Glutamatergic neuron (in vitro differentiated cells): Measurements from ENCODE around the gene LHFPL3. TPM values are rescaled to one million over a fixed set of nuclear protein-coding genes. Genes with fewer than 3 reads are reported as not detected.
A peak's percentile ranks its signal among the peaks of the same experiment; 100 is the strongest.

Experiments
- DNase-seq: peaks from one replicate; pipeline ENCODE4 v3.0.0; 2022
- H3K27ac Mint-ChIP-seq: one replicate; pipeline ENCODE4 v1.8.0; 2020; ENCODE audit warnings: mild to moderate bottlenecking, mixed read lengths, inconsistent platforms; ENCODE audit not compliant: unreplicated experiment
- H3K27me3 Mint-ChIP-seq: one replicate; pipeline ENCODE4 v1.8.0; 2020; ENCODE audit warnings: mild to moderate bottlenecking, moderate library complexity, mixed read lengths, inconsistent platforms; ENCODE audit not compliant: unreplicated experiment
- H3K36me3 Mint-ChIP-seq: one replicate; pipeline ENCODE4 v1.8.0; 2020; ENCODE audit warnings: mild to moderate bottlenecking, mixed read lengths, inconsistent platforms; ENCODE audit not compliant: unreplicated experiment
- H3K4me1 Mint-ChIP-seq: one replicate; pipeline ENCODE4 v1.8.0; 2020; ENCODE audit warnings: mild to moderate bottlenecking, low read depth, mixed read lengths, inconsistent platforms; ENCODE audit not compliant: unreplicated experiment
- H3K4me3 Mint-ChIP-seq: one replicate; pipeline ENCODE4 v1.8.0; 2020; ENCODE audit warnings: mild to moderate bottlenecking, mixed read lengths, inconsistent platforms; ENCODE audit not compliant: unreplicated experiment
- H3K9me3 Mint-ChIP-seq: one replicate; pipeline ENCODE4 v1.8.0; 2020; ENCODE audit warnings: mild to moderate bottlenecking, moderate library complexity, mixed read lengths, inconsistent platforms; ENCODE audit not compliant: unreplicated experiment
- total RNA-seq: library from RNA; stranded (reverse); fragmentation: NEBNext Ultra II Directional; extraction: Animal tissue kit (Norgen Biotek cat#: 25700); gene quantifications from one replicate; pipeline ENCODE4 v1.2.1, GENCODE V29; 2021; ENCODE audit not compliant: unreplicated experiment
- TF ChIP-seq, protein P1 (sequence below): fragments of 200-600 bp; sonication (generic); IDR thresholded peaks from one replicate; pipeline ENCODE4 v1.5.0; 2021; ENCODE audit not compliant: partially characterized antibody, unreplicated experiment

LHFPL3 gene
- total RNA-seq, 1 donor from 2014 or later: not detected

DNA sequence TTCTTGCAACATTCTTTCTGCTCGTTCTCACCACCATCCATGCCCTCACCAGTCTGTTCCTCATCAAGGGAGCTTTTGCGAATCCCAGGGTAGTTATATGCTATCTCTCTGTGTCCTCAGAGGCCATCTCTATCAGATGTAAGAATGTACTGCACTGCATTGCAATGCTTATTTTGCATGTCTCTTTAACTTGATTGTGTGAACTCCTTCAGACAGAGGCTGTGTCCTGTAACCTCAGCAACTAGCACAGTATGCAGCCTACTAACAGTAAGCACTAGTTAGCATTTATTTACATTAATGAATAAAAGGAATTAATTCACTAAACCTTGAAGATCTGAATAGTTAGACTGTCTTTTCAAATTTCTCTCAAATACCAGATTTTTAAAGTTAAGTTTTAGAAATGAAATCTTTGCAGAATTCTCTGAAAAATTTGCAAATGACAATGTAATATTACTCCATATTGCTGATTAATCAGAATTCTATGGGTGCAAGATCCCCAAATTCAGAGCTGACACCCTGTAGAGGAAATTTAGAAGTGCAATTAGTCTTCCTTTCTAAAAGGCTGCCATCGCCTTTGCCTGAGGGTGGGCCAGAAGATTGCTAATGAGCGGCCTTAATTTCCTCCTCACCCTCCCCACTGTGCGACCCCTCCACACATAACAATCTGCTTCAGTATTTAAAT, 10.3 kb upstream of the LHFPL3 start:
- Mint-ChIP-seq H3K27me3 (no peaks in the 10 kb centered on the region), H3K4me3 (no peak overlapping the region), H3K4me1 (no peaks in the 10 kb centered on the region), H3K36me3 (peaks cover 6% of the 10 kb centered on the region), H3K9me3 (peaks cover 4% of the 10 kb centered on the region), H3K27ac (no peak overlapping the region)
- DNase-seq: no peak
- TF ChIP-seq, protein P1, sequence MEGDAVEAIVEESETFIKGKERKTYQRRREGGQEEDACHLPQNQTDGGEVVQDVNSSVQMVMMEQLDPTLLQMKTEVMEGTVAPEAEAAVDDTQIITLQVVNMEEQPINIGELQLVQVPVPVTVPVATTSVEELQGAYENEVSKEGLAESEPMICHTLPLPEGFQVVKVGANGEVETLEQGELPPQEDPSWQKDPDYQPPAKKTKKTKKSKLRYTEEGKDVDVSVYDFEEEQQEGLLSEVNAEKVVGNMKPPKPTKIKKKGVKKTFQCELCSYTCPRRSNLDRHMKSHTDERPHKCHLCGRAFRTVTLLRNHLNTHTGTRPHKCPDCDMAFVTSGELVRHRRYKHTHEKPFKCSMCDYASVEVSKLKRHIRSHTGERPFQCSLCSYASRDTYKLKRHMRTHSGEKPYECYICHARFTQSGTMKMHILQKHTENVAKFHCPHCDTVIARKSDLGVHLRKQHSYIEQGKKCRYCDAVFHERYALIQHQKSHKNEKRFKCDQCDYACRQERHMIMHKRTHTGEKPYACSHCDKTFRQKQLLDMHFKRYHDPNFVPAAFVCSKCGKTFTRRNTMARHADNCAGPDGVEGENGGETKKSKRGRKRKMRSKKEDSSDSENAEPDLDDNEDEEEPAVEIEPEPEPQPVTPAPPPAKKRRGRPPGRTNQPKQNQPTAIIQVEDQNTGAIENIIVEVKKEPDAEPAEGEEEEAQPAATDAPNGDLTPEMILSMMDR: no peak

DNA sequence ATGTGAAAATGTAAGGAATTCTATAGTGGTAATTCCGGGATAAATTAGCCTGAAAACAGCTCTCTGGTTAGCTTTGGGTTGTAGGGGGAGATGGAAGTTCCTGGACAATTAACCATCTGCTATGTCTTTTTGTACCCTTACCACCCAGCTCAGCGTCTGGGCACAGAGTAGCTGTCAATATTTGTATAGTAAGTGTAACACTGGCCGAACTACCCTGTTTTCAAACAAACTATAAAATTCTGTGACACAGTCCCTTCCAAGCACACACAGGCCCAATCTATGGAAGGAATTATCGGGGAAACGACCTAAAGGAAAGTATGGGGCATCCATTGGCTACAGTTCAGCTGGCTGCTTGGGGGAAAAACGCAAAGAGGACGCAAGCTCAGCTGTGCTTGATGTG, 869 bp upstream of the LHFPL3 start:
- Mint-ChIP-seq H3K27me3 (peaks cover 15% of the 10 kb centered on the region), H3K4me3 (peak overlapping the region; percentile 31), H3K9me3 (peaks cover 6% of the 10 kb centered on the region), H3K36me3 (peaks cover 5% of the 10 kb centered on the region), H3K4me1 (peaks cover 4% of the 10 kb centered on the region), H3K27ac (no peak overlapping the region)
- DNase-seq: no peak
- TF ChIP-seq, protein P1: no peak

DNA sequence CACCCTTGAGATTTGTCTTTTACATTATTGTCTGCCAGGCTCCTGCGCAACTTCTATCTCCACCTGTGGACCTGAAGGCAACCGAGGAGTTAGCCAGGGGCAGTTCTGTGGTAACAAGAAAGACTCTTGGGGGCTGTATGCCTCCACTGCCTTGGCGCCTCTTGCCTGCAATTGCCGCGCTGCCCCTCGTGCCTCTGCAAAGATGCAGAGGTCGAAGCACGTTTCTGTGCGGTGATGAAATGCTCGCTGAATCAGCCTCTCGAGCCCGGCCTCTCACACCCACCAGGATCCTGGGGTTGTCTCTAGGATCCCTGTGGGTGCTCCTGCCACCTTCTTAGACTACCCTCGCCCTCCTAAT, 486 bp upstream of the LHFPL3 start:
- peaks cover 15% of the 10 kb centered on the region for H3K27me3 Mint-ChIP-seq
- peak; percentile 31 for DNase-seq
- H3K4me3 Mint-ChIP-seq: peak overlapping the region; percentile 69
- H3K36me3 Mint-ChIP-seq: peaks cover 5% of the 10 kb centered on the region
- H3K4me1 Mint-ChIP-seq: peaks cover 4% of the 10 kb centered on the region
- H3K9me3 Mint-ChIP-seq: peaks cover 6% of the 10 kb centered on the region
- TF ChIP-seq, protein P1: no peak
- H3K27ac Mint-ChIP-seq: no peak overlapping the region

DNA sequence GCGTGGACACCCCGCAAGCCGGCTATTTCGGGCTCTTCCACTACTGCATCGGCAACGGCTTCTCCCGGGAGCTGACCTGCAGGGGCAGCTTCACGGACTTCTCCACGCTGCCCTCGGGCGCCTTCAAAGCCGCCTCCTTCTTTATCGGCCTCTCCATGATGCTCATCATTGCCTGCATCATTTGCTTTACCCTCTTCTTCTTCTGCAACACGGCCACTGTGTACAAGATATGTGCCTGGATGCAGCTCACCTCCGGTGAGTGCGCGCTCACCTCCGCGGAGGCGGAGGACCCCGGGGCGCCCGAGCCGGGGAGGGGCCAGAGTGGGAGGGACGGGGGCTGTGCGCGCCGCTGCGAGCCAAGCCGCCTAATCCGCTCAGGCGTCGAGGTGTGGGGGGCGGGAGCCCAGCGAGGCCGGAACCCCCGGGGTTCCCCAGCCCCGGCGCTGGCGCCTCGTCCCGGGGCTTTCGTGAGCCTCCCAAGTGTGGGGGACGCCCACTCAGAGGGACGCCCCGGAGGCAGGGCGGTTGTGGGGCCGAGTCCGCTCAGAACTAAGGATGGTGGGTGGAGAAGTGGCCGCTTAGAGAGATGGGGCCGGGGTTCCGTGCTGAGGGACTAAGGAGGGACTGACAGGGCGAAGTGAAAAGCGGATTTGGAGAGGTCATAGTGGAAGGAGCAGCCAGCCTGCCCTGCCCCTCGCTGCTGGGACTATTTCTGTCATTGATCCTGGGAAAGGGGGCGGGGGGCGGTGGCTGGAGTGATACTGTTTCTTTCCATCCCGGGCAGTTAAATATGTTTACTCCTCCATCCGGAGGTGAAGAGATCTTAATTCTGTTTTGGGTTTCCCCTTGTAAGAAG, 795 bp downstream of the LHFPL3 start:
- Mint-ChIP-seq H3K4me3 (peak overlapping the region; percentile 92), H3K36me3 (peaks cover 5% of the 10 kb centered on the region), H3K27ac (no peak overlapping the region), H3K9me3 (peaks cover 6% of the 10 kb centered on the region), H3K27me3 (peaks cover 15% of the 10 kb centered on the region), H3K4me1 (peaks cover 4% of the 10 kb centered on the region)
- TF ChIP-seq, protein P1: no peak
- DNase-seq: peak; percentile 40

DNA sequence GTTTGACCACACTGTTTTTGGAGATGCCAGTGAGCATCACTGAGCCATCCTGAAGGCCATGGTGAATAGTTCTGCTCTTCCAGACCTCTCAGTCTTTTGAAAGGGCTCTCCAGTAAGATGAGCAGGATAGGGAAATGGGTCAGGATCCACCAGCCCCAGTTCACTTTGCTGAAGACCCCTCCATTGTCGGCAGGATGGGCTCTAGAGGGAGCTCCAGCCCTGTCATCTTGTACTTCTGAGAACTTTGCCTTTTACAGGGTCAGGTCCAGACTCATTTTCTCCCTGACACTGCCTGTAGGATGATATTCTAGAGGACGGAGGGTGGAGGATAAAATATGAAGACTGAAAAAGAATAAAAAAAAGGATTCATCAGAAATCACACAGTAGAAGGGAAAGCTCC, 13.1 kb downstream of the LHFPL3 start:
- no peak overlapping the region for H3K4me3 Mint-ChIP-seq
- DNase-seq: peak; percentile 64

More for the DNA sequence above, 13.1 kb downstream of the LHFPL3 start:
- TF ChIP-seq, protein P1: no peak
- Mint-ChIP-seq H3K36me3 (no peaks in the 10 kb centered on the region), H3K9me3 (no peaks in the 10 kb centered on the region), H3K27ac (no peak overlapping the region), H3K27me3 (no peaks in the 10 kb centered on the region), H3K4me1 (no peaks in the 10 kb centered on the region)
